Measurements from ENCODE around the gene CLMP.

The CLMP gene

DNA sequence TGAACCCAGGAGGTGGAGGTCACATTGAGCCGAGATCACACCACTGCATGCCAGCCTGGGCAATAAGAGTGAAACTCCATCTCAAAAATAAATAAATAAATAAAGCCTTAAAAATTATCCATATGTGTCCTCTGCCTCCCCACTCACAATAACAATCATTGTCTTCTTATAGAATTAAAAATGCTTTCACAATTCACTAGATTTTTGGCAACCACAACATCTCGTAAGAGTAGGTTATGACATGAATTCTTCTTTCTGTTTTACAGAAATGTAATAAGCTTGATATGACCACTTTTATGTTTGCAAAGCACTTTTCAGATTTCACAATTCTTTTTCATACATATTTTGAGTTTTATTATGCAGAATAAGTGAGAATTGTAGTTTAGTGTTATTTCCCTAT is 78.6 kb downstream of the CLMP start:
- no peak overlapping the region for H3K4me3 ChIP-seq (replicated peaks; ENCODE audit: low read depth, low read length)
- TF ChIP-seq, protein P1, sequence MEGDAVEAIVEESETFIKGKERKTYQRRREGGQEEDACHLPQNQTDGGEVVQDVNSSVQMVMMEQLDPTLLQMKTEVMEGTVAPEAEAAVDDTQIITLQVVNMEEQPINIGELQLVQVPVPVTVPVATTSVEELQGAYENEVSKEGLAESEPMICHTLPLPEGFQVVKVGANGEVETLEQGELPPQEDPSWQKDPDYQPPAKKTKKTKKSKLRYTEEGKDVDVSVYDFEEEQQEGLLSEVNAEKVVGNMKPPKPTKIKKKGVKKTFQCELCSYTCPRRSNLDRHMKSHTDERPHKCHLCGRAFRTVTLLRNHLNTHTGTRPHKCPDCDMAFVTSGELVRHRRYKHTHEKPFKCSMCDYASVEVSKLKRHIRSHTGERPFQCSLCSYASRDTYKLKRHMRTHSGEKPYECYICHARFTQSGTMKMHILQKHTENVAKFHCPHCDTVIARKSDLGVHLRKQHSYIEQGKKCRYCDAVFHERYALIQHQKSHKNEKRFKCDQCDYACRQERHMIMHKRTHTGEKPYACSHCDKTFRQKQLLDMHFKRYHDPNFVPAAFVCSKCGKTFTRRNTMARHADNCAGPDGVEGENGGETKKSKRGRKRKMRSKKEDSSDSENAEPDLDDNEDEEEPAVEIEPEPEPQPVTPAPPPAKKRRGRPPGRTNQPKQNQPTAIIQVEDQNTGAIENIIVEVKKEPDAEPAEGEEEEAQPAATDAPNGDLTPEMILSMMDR (IDR thresholded peaks at IDR 0.05; ENCODE audit: low read depth, low read length, missing control alignments): no peak
- DNase-seq (ENCODE audit: extremely low read depth, low read depth): no peak

- no peak overlapping the region for H3K4me3 ChIP-seq (replicated peaks; ENCODE audit: low read depth, low read length)
- TF ChIP-seq, protein P1 (IDR thresholded peaks at IDR 0.05; ENCODE audit: low read depth, low read length, missing control alignments): peak; percentile 62
- DNase-seq (ENCODE audit: extremely low read depth, low read depth): no peak
Measured at GRCh38 chr11:123111465-123111864, 83.6 kb downstream of the CLMP start.

DNA sequence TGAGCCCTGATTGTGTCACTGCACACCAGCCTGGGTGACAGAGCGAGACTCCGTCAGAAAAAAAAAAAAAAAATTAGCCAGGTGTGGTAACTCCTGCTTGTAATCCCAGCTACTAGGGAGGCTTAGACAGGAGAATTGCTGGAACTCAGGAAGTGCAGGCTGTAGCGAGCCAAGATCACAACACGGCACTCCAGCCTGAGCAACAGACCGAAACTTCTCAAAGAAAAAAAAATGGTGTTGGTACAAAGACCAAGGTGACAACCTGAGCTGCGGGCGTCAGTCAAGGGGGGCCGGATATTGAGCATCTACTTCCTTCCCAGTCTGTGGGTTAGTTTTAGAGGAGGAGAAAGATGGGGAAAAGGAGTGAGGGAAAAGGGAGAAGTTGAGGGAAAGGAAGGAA is 84.7 kb downstream of the CLMP start:
- TF ChIP-seq, protein P1 (IDR thresholded peaks at IDR 0.05; ENCODE audit: low read depth, low read length, missing control alignments): no peak
- H3K4me3 ChIP-seq (replicated peaks; ENCODE audit: low read depth, low read length): no peak overlapping the region
- DNase-seq (ENCODE audit: extremely low read depth, low read depth): no peak

DNA sequence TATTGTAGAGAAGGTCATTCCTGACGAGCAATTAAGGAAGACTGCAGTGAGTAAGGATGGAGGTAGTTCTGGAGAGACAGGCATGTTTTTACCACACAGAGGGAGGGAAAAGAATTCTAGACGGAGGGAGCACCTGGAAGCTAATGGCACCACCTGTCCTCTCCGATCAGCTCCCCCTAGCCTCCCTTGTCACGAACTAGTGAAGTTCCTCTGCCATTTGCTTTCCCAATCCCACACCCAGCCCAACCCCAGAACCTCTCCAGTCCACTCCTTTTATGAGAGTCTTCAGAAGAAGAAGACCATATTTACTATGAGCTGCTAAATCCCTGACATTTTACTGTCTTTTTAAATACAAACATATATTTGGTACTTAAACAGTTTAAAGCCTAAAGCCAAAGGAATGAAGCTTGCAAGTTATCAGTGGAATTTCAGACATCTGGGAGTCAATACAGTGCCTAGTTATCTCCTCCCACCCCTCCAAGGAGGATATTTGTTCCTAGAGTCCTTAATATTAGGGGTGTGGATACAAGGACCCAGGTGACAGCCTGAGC is 87.0 kb downstream of the CLMP start:
- H3K4me3 ChIP-seq (replicated peaks; ENCODE audit: low read depth, low read length): no peak overlapping the region
- TF ChIP-seq, protein P1 (IDR thresholded peaks at IDR 0.05; ENCODE audit: low read depth, low read length, missing control alignments): no peak
- DNase-seq (ENCODE audit: extremely low read depth, low read depth): no peak

- no peak overlapping the region for H3K4me3 ChIP-seq (replicated peaks; ENCODE audit: low read depth, low read length)
- DNase-seq (ENCODE audit: extremely low read depth, low read depth): no peak
- TF ChIP-seq, protein P1 (IDR thresholded peaks at IDR 0.05; ENCODE audit: low read depth, low read length, missing control alignments): no peak
Measured at GRCh38 chr11:123104697-123105096, 90.4 kb downstream of the CLMP start.

DNA sequence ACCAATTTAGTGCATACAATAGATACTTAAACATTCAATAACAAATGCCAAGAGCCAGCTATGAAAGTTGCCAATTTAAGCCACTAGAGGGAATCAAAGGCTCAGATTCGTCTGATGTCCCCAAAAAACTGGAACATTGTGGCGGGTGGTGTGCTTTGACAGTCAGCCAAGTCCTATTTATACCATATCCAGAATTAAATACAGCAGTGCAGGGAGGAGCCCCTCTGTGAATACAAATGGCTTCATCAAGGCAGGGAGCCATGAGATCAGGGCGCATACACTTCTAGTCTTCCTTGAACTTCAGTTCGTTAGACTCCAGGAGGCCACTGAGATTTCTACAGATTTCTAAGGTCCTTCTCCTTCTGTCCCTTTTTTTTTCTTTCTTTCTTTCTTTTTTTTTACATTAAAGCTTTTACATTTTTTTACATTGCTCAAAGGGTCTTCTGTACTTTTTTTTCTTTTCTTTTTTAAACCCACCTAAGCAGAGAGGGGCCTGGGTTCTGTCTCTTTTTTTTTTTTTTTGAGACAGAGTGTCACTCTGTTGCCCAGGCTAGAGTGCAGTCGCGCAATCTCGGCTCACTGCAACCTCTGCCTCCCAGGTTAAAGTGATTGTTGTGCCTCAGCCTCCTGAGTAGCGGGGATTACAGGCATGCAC is 91.6 kb downstream of the CLMP start:
- H3K4me3 ChIP-seq (replicated peaks; ENCODE audit: low read depth, low read length): no peak overlapping the region
- peak; percentile 71 for DNase-seq (ENCODE audit: extremely low read depth, low read depth)
- TF ChIP-seq, protein P1 (IDR thresholded peaks at IDR 0.05; ENCODE audit: low read depth, low read length, missing control alignments): peak; percentile 59
